ENCODE results near the gene RNH1.

- TF ChIP-seq POLR2AphosphoS5 (IDR thresholded peaks at IDR 0.05; ENCODE audit: borderline replicate concordance, low read depth, low read length) (peak; percentile 92), EZH2 (IDR thresholded peaks at IDR 0.05) (no peak)
Measured at GRCh38 chr11:447923-448731, 58.9 kb downstream of the RNH1 start.

All from SK-N-MC (cell line).